Measurements from ENCODE around the gene KRTAP10-8.
"Not testable (repeated sequence)": the region's sequence is repeated elsewhere in the genome, so short reads cannot be mapped to it uniquely, and the experiment has no call there.

The KRTAP10-8 gene

GRCh38 chr21:44637018-44637850, 25.4 kb downstream of the KRTAP10-8 start, which contains the start of gene KRTAP10-10:
TSS of gene KRTAP10-10 (plus strand) at chr21:44637356. CDS start at chr21:44637418, 62 bp downstream.
- TF ChIP-seq TSHZ1 (tag by site-specific recombination; IDR thresholded peaks at IDR 0.05; ENCODE audit: borderline replicate concordance), result no peak
- TF ChIP-seq ZNF398 (tag by site-specific recombination; IDR thresholded peaks at IDR 0.05), result peak; percentile 35; the same call in 1 of the 2 replicates
- TF ChIP-seq ZNF138 (tag by site-specific recombination; IDR thresholded peaks at IDR 0.05; ENCODE audit: borderline replicate concordance), result no peak
- TF ChIP-seq ZNF23 (tag by site-specific recombination; IDR thresholded peaks at IDR 0.05; ENCODE audit: borderline replicate concordance), result no peak
- peak; percentile 81 for TF ChIP-seq ZIC2 (tag by site-specific recombination; IDR thresholded peaks at IDR 0.05)
- TF ChIP-seq ZFHX2 (tag by site-specific recombination; conservative IDR thresholded peaks at IDR 0.05), result peak; percentile 51
- peak; percentile 31; the same call in 1 of the 2 replicates for TF ChIP-seq EGR2 (tag by site-specific recombination; IDR thresholded peaks at IDR 0.05; ENCODE audit: low read depth)
- peak; percentile 26; the same call in 1 of the 2 replicates for TF ChIP-seq GLIS1 (tag by site-specific recombination; IDR thresholded peaks at IDR 0.05)
- no peak for TF ChIP-seq ZNF175 (tag by site-specific recombination; IDR thresholded peaks at IDR 0.05)
- TF ChIP-seq GLI2 (tag by site-specific recombination; IDR thresholded peaks at IDR 0.05; ENCODE audit: borderline replicate concordance, low read depth), result no peak
- ChIA-PET POLR2A (no interaction called here), CTCF (no interaction called here)
- H3K9me3 ChIP-seq (ENCODE audit: control insufficient read depth, insufficient read depth, low read depth, low read length), result no peaks in the 10 kb centered on the region
- H3K36me3 ChIP-seq (ENCODE audit: control insufficient read depth in 2 of 2, insufficient read depth in 1 of 2, low read length in 2 of 2), result no peaks in the 10 kb centered on the region
- no peaks in the 10 kb centered on the region for H3K4me1 ChIP-seq (ENCODE audit: control insufficient read depth, insufficient read depth, low read length)
- H3K27ac ChIP-seq (ENCODE audit: extremely low read depth, low read depth, low read length), result no peak within 1 kb of the TSS
- H3K4me3 ChIP-seq (ENCODE audit: low read depth, low read length), result no peak within 1 kb of the TSS

GRCh38 chr21:44637851-44638348, 26.0 kb downstream of the KRTAP10-8 start:
- H3K9me3 ChIP-seq (ENCODE audit: control insufficient read depth, insufficient read depth, low read depth, low read length); CTCF ChIA-PET; POLR2A ChIA-PET; H3K4me3 ChIP-seq (ENCODE audit: low read depth, low read length); H3K27ac ChIP-seq (ENCODE audit: extremely low read depth, low read depth, low read length); H3K36me3 ChIP-seq (ENCODE audit: control insufficient read depth in 2 of 2, insufficient read depth in 1 of 2, low read length in 2 of 2); H3K4me1 ChIP-seq (ENCODE audit: control insufficient read depth, insufficient read depth, low read length): not testable (repeated sequence)
- peak; percentile 5; the same call in 1 of the 2 replicates for TF ChIP-seq ZIC2 (tag by site-specific recombination; IDR thresholded peaks at IDR 0.05)

GRCh38 chr21:44638506-44639330, 26.8 kb downstream of the KRTAP10-8 start:
- CTCF ChIA-PET; H3K9me3 ChIP-seq (ENCODE audit: control insufficient read depth, insufficient read depth, low read depth, low read length): not testable (repeated sequence)
- peak; percentile 19; the same call in 1 of the 2 replicates for TF ChIP-seq GLIS1 (tag by site-specific recombination; IDR thresholded peaks at IDR 0.05)

More at GRCh38 chr21:44638506-44639330, 26.8 kb downstream of the KRTAP10-8 start:
- H3K4me1 ChIP-seq (ENCODE audit: control insufficient read depth, insufficient read depth, low read length); POLR2A ChIA-PET; H3K4me3 ChIP-seq (ENCODE audit: low read depth, low read length); H3K36me3 ChIP-seq (ENCODE audit: control insufficient read depth in 2 of 2, insufficient read depth in 1 of 2, low read length in 2 of 2); H3K27ac ChIP-seq (ENCODE audit: extremely low read depth, low read depth, low read length): not testable (repeated sequence)

All from HEK293 (cell line).